GM19438 (cell line): ENCODE results near the gene CHTF18.

ENCODE experiments used
- ATAC-seq: cut with Tn5 transposase; IDR thresholded peaks from one replicate; pipeline ENCODE4 v1.9.1; 2021; ENCODE audit warnings: low read depth; ENCODE audit not compliant: unreplicated experiment

Gene CHTF18

DNA sequence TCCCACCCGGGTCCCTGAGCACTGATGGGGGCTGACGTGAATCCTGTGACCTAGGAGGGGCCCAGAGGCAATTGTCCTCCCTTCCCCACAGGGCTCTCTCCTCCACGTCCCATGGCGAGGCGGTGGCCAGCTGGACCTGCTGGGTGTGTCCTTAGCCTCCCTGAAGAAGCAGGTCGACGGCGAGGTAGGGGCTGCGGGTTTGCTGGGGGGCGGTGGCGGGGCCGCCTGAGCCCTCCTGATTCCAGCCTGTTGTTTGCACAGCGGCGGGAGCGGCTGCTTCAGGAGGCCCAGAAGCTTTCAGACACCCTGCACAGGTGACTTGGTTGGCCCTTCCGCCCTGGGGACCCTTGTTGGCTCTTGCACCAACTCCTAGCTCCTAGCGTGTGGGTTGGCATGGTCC is 1.7 kb downstream of the CHTF18 start:
- no peak for ATAC-seq

- ATAC-seq: no peak
Observed at GRCh38 chr16:791131-791530, 2.7 kb downstream of the CHTF18 start.

GRCh38 chr16:792221-792995 is 4.0 kb downstream of the CHTF18 start:
- ATAC-seq: no peak

GRCh38 chr16:793414-793813 is 5.0 kb downstream of the CHTF18 start:
- ATAC-seq: no peak

DNA sequence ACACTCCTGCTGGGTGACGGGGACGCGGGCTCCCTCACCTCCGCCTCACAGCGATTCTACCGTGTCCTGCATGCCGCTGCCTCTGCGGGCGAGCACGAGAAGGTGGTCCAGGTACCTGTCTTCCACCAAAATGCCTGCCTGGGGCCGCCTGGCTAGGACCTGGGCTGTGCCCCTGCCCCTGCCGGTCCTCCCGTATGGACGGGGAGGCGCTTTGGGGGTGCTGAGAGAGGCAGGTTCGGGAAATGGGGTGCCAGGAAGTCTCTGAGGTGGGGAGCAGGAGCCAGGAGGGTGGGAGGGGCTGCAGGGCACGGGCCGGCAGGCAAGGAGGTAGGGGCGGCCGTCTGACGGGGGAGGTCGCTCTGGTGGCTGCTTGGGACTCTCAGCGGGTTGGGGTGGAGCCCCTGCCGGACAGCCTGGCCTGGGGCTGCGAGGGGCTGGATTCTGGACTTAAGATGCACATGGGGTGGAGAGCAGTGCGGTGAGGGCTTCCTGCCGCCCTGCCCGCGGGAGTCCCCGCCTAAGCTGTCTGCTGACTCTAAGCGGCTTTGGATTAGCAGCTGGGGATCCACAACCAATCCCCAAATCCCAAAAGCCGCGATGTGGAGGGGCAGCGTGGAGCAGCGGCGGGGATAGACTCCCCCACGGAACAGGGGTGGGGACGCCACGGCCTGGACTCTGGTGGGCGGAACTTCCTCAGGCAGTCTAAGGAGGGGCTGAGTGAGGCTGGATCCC is 5.8 kb downstream of the CHTF18 start:
- ATAC-seq: no peak

DNA sequence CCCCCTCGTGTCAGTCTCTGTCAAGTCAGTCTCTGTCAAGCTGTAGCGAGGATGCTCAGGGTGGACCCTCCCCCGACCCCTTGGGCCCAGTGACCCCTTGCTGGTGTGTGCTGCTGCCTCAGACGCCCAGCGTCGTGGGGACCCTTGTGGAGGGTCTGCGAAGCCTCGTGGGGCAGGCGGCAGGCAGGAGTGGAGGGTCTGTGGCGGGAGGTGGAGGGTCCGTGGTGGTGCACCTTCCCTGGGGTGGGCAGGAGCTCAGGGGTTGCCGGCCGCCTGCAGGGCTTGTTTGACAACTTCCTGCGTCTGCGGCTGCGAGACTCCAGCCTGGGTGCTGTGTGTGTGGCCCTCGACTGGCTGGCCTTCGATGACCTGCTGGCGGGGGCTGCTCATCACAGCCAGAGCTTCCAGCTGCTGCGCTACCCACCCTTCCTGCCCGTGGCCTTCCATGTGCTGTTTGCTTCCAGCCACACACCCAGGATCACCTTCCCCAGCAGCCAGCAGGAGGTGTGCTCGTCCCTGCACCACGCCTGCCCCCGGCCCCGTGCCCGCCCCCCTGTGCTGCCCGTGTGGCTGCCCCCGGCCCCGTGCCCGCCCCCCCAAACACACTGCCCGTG is 6.5 kb downstream of the CHTF18 start:
- no peak for ATAC-seq

- ATAC-seq: no peak
Observed at GRCh38 chr16:795580-796229, 7.3 kb downstream of the CHTF18 start.

DNA sequence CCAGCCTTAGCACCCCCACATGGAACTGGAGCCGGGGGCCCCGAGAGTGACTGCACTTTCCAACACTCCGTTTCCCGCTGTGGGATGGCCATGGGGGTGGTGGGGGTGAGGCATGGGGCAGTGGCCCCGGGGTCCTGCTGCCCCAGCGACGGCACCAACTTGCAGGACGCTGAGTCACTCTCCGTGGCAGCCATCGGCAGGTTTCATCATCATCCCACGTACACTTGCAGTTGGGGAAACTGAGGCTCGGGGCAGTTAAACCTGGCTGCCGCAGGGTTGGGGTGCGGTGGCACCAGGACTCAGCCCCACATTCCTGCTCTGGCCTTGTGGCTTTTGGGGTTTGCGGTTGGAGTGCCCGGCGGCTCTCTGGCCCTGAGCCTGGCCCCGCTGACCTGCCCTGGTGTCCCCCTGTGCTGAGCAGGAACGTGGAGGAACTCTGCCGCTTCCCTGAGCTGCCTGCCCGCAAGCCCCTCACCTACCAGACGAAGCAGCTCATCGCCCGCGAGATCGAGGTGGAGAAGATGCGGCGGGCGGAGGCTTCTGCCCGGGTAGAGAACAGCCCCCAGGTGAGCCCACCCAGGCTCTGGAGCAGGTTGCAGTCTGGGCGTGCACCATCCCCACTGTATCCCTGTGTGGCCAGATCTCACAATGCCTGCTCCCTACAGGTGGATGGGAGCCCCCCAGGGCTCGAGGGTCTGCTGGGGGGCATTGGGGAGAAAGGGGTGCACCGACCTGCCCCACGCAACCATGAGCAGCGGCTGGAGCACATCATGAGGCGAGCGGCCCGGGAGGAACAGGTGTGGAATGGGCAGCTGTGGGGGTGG is 8.1 kb downstream of the CHTF18 start:
- no peak for ATAC-seq

- ATAC-seq: no peak
Observed at GRCh38 chr16:797120-797420, 8.7 kb downstream of the CHTF18 start.

DNA sequence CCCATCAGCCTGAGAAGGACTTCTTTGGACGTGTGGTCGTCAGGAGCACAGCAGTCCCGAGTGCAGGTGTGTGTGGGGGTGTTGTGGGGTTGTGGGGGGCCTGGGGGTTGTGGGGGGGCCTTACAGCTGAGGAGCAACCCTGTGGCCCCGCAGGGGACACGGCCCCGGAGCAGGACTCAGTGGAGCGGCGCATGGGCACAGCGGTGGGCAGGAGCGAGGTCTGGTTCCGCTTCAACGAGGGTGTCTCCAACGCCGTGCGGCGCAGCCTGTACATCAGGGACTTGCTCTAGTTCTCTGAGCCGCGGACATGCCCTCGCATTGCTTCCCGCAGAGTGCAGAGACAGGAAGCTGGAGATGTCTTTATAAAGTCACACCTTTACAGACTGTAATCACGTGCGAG is 9.3 kb downstream of the CHTF18 start:
- no peak for ATAC-seq

DNA sequence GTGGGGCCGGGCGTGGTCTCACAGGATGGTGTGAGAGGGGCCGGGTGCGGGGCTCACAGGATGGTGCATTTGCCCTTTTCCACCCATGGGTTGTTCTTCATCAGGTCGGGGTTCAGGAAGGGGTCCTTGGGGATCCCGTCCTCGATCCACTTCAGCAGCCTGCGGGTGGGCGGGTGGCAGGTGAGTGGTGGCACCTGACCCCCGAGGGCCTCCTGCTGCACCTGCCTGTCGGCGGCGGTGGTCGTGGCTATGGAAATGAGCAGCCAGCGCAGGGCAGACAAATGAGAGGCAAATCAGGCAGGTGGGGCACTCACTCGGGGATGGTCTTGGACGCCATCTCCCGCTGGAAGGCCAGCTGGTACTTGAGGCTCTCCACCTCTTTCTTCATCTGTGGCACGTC is 10.2 kb downstream of the CHTF18 start:
- no peak for ATAC-seq

DNA sequence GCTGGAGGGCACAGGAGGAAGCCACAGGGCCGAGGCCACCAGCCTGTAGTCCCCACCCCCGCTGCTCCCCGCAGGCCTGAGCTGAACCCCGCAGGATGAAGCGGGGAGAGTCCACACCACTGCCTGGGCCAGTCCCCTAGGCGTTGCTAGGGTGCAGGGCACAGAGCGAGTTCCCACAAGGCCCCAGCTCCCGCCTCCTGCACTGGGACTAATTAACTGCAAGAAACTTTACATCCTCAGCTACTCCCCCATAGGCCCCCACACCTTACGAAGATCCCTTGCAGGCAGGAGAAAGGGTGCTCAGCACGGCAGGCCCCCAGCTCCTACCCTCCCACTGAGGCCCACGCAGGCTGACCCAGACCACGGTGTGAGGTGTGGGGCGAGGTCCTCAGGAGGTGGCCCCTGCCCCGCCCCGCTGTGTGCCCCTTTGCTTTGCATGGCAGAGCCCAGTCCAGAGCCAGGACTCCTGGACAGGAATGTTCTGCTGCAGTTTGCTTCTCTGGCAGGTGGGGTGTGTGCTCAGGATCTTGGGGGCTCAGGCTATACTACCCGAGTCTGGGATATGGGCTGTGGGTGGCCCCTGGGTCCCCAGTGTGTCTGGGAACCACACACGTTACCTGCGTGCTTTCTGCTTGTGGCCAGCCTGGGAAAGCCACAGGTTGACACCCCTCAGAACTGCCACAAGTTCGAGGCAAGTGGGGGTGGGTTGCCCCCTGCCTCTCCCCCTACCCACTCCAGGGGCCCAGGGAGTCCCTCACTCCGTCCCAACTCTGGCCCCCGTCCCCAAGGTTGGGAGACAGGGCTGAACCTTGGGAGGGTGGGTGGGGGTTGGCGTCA is 10.9 kb downstream of the CHTF18 start:
- ATAC-seq: no peak

DNA sequence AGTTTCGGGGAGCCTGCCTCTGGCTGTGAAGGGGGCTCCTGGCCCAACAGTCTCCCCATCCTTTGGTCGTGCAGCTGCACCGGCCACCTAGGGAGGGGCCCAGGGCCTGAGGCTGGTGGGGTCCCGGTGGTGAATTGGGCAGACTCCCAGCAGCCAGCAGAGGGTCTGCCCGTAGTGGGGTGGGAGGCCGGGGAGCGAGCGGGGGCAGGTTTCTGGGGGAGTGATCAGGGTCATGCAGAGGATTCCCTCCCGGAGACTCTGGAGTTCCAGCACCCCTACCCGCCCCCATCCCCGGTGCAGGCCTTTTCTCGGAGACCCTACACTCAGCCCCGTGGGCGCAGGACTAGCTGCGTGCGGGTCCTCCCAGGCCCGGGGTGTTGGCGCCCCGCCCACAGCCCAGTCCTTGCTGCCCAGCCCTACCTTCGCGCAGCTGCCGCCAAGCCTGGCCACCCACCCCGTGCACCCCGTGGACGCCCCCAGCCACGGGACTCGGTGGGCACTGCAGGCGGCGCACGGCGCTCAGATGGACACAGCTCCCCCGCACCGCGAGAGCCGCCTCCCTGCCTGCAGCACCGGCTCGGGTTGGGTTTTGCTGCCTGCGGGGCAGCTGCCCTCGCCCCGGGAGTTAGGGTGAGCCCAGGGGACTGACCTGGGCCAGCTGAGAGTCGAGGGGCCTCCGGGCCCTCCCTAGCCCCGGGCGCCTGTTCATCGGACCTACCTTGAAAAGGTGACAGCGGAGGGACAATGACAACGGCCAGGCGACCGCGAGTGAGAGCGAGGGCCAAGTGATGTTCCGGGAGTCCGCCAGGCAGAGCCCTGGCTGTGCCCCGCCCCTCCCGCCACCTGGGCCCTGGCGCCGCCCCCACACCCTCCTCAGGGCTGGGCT is 11.8 kb downstream of the CHTF18 start, which contains the start of gene GNG13:
TSS of gene GNG13 (minus strand) at position 787 of the 886 bp plus-strand sequence. CDS start 1,657 bp downstream, outside the sequence.
- ATAC-seq: no peak

DNA sequence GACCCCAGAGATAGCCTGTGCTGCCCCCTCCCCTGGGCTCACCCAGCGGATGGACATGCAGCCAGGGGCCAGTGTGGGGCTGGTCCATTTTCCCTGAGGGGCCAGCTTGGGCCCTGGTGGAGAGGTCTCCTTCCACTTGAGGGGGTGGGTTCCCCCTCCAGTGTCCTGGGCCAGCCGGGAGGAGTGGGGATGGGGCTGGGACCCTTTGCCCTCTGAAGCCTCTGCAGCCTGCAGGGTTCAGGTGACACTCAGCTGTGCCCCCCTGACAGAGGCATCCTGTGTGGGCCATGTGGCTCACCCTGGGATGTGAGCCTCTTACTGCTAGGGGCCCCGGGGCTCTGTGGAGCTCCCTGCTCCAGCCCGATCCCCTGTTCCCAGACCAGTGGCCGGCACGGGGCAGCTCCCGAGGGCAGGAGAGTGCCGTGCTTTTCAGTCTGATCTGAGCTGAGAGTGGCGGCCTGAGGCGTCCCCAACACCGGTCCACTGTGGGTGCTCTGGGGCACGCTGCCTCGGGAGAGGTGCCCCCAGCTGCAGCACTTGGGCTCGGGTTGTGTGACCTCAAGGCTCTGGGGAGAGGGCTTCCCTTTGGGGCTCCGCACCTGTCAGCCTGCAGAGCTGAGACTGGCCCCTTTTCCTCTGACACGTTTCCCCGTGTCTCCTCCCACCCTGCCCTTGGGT is 12.6 kb downstream of the CHTF18 start:
- no peak for ATAC-seq

DNA sequence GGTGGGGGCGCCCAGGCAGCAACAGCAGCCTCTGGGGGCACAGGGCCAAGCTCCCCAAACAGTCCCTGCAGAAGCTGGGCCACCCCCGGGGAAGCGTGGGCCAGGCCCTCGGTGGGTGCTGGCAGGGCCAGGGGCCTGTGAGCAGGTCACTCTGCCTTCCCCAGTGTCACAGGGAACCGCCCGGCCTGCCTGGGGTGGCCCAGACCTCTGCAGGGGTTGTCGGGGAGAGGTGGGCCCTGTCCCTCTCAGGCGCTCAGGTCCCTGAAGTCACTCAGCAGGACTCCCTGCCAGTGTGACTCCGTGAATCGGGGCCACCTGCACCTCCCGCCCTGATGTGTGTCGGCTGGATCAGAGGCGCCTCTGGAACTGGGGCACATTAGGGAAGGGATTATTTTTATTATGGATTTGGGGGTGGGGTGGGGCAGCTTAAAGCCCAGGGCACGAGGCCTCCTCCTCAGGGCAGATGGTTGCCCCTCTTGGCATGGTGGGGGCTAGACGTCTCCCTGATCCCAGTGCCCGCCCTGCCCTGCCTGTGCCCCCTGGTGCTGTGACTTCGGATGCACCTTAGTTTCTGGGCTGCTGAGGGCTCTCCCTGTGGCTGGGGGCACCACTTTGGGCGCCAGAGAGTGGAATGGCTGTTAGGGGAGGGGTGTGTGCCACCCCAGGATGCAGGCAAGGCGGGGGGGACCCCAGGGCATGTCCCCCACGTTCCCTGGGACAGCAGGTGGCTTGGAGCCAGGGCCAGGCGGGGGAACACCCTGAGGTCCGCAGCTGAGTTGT is 13.4 kb downstream of the CHTF18 start:
- ATAC-seq: no peak

GRCh38 chr16:802461-802860 is 14.0 kb downstream of the CHTF18 start:
- no peak for ATAC-seq
